DND-41 (cell line): Measurements from ENCODE around the gene MVB12B.

Source experiments
- ATAC-seq: fragments of 200-7000 bp; cut with Tn5 transposase; 3 replicates; pipeline ENCODE4 v1.9.1; 2021; ENCODE audit warnings: low read depth; ENCODE audit not compliant: insufficient read depth
- DNase-seq: peaks from one replicate; pipeline ENCODE4 v3.0.0-alpha.2; 2020
- H2AFZ ChIP-seq: 2 replicates; pipeline ENCODE4 v1.6.0; 2012; ENCODE audit warnings: low read depth, low read length
- H3K27ac ChIP-seq: 2 replicates; pipeline ENCODE4 v1.5.1; 2012; ENCODE audit warnings: low read length, inconsistent platforms
- H3K27me3 ChIP-seq: fragments of 200-600 bp; sonication (generic); 2 replicates; pipeline ENCODE4 v1.6.0; 2012; ENCODE audit warnings: low read length, mild to moderate bottlenecking, inconsistent platforms; ENCODE audit not compliant: insufficient read depth, poor library complexity
- H3K36me3 ChIP-seq: 2 replicates; pipeline ENCODE4 v1.5.1; 2012; ENCODE audit warnings: low read length, inconsistent platforms; ENCODE audit not compliant: insufficient read depth
- H3K4me1 ChIP-seq: 2 replicates; pipeline ENCODE4 v1.5.1; 2012; ENCODE audit warnings: mild to moderate bottlenecking, low read length; ENCODE audit not compliant: insufficient read depth
- H3K4me2 ChIP-seq: 2 replicates; pipeline ENCODE4 v1.6.0; 2012; ENCODE audit warnings: mild to moderate bottlenecking, moderate library complexity, low read length, inconsistent platforms; ENCODE audit not compliant: insufficient read depth
- H3K4me3 ChIP-seq, 2 experiments: fragments of 200-600 bp in 1 of 2; shearing (Covaris generic) in 1 of 2; 2 replicates each; pipeline ENCODE4 v1.5.1; 2012 to 2016; ENCODE audit warnings: inconsistent platforms in 2 of 2, low read length in 2 of 2, mild to moderate bottlenecking in 2 of 2, low read depth in 1 of 2, moderate library complexity in 1 of 2
- H3K79me2 ChIP-seq: 2 replicates; pipeline ENCODE4 v1.6.0; 2012; ENCODE audit warnings: low read length, inconsistent platforms; ENCODE audit not compliant: insufficient read depth
- H3K9ac ChIP-seq: 2 replicates; pipeline ENCODE4 v1.6.0; 2012; ENCODE audit warnings: low read depth, mild to moderate bottlenecking, inconsistent platforms, low read length, moderate library complexity
- H3K9me3 ChIP-seq: 2 replicates; pipeline ENCODE4 v1.5.1; 2012; ENCODE audit warnings: low read length, moderate library complexity, mild to moderate bottlenecking, inconsistent platforms; ENCODE audit not compliant: insufficient read depth, severe bottlenecking
- H4K20me1 ChIP-seq: 2 replicates; pipeline ENCODE4 v1.6.0; 2012; ENCODE audit warnings: low read length; ENCODE audit not compliant: insufficient read depth
- EZH2 ChIP-seq: IDR thresholded peaks from 3 replicates; pipeline ENCODE4 v1.6.1; 2012; ENCODE audit warnings: borderline replicate concordance, low read depth, mild to moderate bottlenecking, moderate library complexity, low read length, inconsistent platforms; ENCODE audit not compliant: severe bottlenecking
- TF ChIP-seq, protein P1 (sequence below): IDR thresholded peaks from 2 replicates; pipeline ENCODE4 v1.5.1; 2012; ENCODE audit warnings: borderline replicate concordance, low read length, moderate library complexity, mild to moderate bottlenecking; ENCODE audit not compliant: poor library complexity, severe bottlenecking; ENCODE audit errors: extremely low read depth

The MVB12B gene

DNA sequence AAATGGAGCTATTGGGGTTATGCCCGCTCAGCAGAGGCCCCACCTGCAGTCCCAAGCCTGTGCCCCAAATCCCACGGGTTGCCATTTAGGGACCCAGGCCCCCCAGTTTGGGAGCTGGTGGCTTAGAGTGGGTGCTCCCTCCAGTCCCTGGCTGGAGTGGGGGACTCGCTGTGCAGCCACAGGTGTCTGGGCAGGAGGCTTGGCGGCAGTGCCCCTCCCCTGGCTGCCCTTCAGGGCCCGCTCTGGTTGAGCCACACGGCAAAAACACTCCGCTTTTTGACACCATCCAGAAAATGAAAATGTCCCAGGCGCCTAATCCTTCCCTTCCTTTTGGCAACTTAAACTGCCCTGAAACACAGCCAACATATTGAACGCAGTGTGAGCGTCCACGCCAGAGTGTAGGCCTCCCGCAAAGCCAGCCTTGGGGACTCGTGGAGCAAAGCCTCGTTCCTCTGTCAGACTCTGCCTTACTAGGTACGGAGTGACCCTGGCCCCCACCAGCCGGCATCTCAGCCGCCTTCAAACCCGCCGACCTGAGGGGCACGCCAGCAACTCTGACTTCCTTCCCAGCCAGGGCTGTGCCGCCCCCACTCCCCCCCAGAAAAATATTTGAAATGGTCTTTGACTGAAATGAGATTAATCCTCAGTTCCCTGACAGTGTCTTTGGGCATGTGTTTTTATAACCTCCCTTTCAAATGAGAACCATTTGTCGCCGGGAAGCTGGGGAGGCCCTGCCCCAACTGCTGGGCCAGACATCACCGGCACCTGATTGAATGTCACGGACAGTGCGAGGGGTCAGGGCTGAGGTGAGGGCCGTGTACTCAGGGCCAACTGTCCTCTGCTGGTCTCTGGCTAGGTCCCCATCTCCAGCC is 188.6 kb downstream of the MVB12B start:
- Histone ChIP-seq H3K9me3 (no peaks in the 10 kb centered on the region), H3K4me1 (peaks cover 16% of the 10 kb centered on the region; the same call in 1 of the 2 replicates), H3K4me2 (no peak overlapping the region), H3K9ac (no peak overlapping the region), H3K79me2 (no peaks in the 10 kb centered on the region), H3K27ac (no peak overlapping the region), H3K27me3 (peaks cover 33% of the 10 kb centered on the region), H3K4me3 (no peak overlapping the region), H4K20me1 (peaks cover 3% of the 10 kb centered on the region; the same call in 1 of the 2 replicates), H3K36me3 (no peaks in the 10 kb centered on the region), H2AFZ (no peak overlapping the region)
- DNase-seq (no peak), ATAC-seq (no peak)
- TF ChIP-seq, protein P1, sequence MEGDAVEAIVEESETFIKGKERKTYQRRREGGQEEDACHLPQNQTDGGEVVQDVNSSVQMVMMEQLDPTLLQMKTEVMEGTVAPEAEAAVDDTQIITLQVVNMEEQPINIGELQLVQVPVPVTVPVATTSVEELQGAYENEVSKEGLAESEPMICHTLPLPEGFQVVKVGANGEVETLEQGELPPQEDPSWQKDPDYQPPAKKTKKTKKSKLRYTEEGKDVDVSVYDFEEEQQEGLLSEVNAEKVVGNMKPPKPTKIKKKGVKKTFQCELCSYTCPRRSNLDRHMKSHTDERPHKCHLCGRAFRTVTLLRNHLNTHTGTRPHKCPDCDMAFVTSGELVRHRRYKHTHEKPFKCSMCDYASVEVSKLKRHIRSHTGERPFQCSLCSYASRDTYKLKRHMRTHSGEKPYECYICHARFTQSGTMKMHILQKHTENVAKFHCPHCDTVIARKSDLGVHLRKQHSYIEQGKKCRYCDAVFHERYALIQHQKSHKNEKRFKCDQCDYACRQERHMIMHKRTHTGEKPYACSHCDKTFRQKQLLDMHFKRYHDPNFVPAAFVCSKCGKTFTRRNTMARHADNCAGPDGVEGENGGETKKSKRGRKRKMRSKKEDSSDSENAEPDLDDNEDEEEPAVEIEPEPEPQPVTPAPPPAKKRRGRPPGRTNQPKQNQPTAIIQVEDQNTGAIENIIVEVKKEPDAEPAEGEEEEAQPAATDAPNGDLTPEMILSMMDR, result no peak
- no peak for TF ChIP-seq EZH2

DNA sequence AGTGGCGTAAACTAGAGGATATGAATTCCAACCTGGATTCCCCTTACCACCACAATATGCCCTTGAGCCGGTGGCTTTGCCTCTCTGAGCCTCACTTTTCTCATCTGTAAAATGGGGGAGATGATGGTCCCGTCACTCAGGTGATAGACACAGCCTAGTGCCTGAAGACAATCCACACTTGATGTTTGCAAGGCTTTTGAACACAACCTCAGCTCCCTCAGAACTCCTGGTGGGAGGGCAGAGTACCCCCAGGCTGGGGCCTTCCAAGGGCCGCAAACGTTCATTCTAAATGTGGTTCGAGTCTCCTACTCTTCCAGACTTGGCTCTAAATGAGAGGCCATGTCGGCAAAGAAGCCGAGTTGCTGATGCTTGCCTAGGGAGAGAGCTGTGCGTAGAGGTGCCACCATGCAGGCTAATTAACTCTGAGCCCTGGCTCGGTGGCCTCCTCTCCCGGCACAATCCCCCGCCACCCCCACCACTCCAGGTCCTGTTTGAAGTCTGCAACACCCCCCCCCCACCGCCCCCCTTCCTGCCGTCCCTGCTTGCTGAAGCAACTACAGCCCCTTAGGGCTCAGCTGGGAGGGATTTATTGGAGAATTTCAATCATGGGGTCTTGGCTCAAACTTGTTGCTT is 189.4 kb downstream of the MVB12B start:
- H3K36me3 ChIP-seq, result no peaks in the 10 kb centered on the region
- H4K20me1 ChIP-seq, result peaks cover 3% of the 10 kb centered on the region; the same call in 1 of the 2 replicates
- no peaks in the 10 kb centered on the region for H3K79me2 ChIP-seq
- ATAC-seq (no peak), DNase-seq (no peak)
- no peaks in the 10 kb centered on the region for H3K9me3 ChIP-seq
- peaks cover 16% of the 10 kb centered on the region; the same call in 1 of the 2 replicates for H3K4me1 ChIP-seq
- no peak overlapping the region for H2AFZ ChIP-seq
- no peak overlapping the region for H3K9ac ChIP-seq
- no peak overlapping the region for H3K4me2 ChIP-seq
- H3K4me3 ChIP-seq, result no peak overlapping the region
- TF ChIP-seq, protein P1, result no peak
- TF ChIP-seq EZH2, result no peak
- H3K27ac ChIP-seq, result no peak overlapping the region
- peaks cover 35% of the 10 kb centered on the region for H3K27me3 ChIP-seq

DNA sequence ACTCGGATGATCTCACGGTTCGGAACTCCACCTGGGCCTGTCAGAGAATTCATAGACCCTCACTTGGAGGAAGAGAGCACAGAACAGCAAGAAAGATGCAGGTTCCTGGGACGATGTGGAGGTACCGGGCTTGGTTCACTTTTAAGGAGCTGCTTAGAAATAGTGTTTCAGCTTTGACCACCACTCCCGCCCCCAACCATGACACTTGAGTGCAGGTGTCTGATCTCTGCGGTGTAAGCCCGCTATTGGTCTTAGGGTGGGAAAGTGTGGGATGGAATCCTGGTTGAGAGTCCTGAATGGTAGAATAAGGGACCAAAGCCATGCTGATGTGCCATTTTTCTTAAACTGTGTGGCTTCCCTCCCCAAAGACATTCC is 189.9 kb downstream of the MVB12B start:
- Histone ChIP-seq H2AFZ (no peak overlapping the region), H3K4me1 (peaks cover 16% of the 10 kb centered on the region; the same call in 1 of the 2 replicates), H3K9me3 (no peaks in the 10 kb centered on the region), H3K27ac (no peak overlapping the region), H3K4me2 (peak overlapping the region; percentile 59), H3K79me2 (no peaks in the 10 kb centered on the region), H3K36me3 (no peaks in the 10 kb centered on the region), H3K27me3 (peaks cover 32% of the 10 kb centered on the region), H4K20me1 (peaks cover 3% of the 10 kb centered on the region; the same call in 1 of the 2 replicates), H3K4me3 (peak overlapping the region in 1 of 2 experiments; percentile 36; a peak in 1 of 4 replicates), H3K9ac (no peak overlapping the region)
- DNase-seq (no peak), ATAC-seq (no peak)
- TF ChIP-seq, protein P1, result no peak
- TF ChIP-seq EZH2, result no peak
